Esophagus squamous epithelium (tissue), 4 donors: ENCODE data around the gene SEMA5A.

ENCODE experiments used
- POLR2A ChIP-seq, 4 donors: fragments of 450-650 bp; IDR thresholded peaks; one replicate each; pipeline ENCODE4 v1.6.1; 2017; ENCODE audit warnings: antibody characterized with exemption in 4 of 4, mild to moderate bottlenecking in 4 of 4, moderate library complexity in 3 of 4
- TF ChIP-seq, protein P1 (sequence below), 6 experiments: fragments of 450-650 bp in 4 of 6; fragments of 200-600 bp in 2 of 6; sonication (generic) in 2 of 6; IDR thresholded peaks; one replicate each; pipeline ENCODE4 v1.5.1; 2016 to 2019; ENCODE audit warnings: antibody characterized with exemption in 6 of 6, mild to moderate bottlenecking in 4 of 6, moderate library complexity in 4 of 6

- TF ChIP-seq, protein P1, sequence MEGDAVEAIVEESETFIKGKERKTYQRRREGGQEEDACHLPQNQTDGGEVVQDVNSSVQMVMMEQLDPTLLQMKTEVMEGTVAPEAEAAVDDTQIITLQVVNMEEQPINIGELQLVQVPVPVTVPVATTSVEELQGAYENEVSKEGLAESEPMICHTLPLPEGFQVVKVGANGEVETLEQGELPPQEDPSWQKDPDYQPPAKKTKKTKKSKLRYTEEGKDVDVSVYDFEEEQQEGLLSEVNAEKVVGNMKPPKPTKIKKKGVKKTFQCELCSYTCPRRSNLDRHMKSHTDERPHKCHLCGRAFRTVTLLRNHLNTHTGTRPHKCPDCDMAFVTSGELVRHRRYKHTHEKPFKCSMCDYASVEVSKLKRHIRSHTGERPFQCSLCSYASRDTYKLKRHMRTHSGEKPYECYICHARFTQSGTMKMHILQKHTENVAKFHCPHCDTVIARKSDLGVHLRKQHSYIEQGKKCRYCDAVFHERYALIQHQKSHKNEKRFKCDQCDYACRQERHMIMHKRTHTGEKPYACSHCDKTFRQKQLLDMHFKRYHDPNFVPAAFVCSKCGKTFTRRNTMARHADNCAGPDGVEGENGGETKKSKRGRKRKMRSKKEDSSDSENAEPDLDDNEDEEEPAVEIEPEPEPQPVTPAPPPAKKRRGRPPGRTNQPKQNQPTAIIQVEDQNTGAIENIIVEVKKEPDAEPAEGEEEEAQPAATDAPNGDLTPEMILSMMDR (IDR thresholded peaks at IDR 0.05), result no peak
- no peak for TF ChIP-seq POLR2A (IDR thresholded peaks at IDR 0.05)
These were observed 198.8 kb downstream of the SEMA5A start for GRCh38 chr5:9347032-9347431.
